CD1c-positive myeloid dendritic cell (primary cell): Measurements from ENCODE around the gene SH3TC1.

Source experiments
- DNase-seq: peaks from one replicate; pipeline ENCODE4 v3.0.0-alpha.2; 2016; ENCODE audit errors: extremely low spot score

SH3TC1 gene

GRCh38 chr4:8198206-8198905, 734 bp upstream of the SH3TC1 start:
- peak; percentile 75 for DNase-seq

- DNase-seq: peak; percentile 38
Measured at GRCh38 chr4:8199594-8200301, 658 bp downstream of the SH3TC1 start.

GRCh38 chr4:8200302-8200975, 1.3 kb downstream of the SH3TC1 start:
- peak; percentile 82 for DNase-seq

- peak; percentile 78 for DNase-seq
Measured at GRCh38 chr4:8201321-8201781, 2.3 kb downstream of the SH3TC1 start.

- DNase-seq: peak; percentile 61
Measured at GRCh38 chr4:8202108-8203051, 3.3 kb downstream of the SH3TC1 start.

GRCh38 chr4:8203052-8203401, 3.9 kb downstream of the SH3TC1 start:
- no peak for DNase-seq

- no peak for DNase-seq
Measured at GRCh38 chr4:8203817-8204216, 4.7 kb downstream of the SH3TC1 start.

- DNase-seq: no peak
Measured at GRCh38 chr4:8204576-8205227, 5.6 kb downstream of the SH3TC1 start.

DNA sequence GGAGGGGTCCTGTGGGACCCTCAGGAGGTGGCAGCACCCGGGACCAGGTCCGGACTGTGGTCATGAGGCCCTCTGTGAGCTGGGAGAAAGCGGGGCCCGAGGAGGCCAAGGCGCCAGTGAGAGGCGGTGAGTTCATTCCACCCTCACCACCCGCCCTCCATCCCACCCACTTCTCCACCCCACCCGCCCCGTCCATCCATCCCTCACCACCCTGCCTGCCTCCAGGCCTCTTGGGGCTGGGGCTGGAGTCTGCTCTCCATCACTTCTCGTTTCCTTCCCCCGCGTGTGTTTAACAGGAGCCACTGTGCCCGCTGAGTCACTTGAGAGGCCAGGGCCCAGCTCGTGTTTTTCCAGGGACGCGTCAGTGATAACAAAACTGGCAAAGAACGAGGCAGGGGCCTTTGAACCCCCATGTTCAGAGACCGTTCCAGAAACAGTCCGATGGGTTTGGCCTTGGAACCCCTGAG, 6.2 kb downstream of the SH3TC1 start:
- peak; percentile 75 for DNase-seq

DNA sequence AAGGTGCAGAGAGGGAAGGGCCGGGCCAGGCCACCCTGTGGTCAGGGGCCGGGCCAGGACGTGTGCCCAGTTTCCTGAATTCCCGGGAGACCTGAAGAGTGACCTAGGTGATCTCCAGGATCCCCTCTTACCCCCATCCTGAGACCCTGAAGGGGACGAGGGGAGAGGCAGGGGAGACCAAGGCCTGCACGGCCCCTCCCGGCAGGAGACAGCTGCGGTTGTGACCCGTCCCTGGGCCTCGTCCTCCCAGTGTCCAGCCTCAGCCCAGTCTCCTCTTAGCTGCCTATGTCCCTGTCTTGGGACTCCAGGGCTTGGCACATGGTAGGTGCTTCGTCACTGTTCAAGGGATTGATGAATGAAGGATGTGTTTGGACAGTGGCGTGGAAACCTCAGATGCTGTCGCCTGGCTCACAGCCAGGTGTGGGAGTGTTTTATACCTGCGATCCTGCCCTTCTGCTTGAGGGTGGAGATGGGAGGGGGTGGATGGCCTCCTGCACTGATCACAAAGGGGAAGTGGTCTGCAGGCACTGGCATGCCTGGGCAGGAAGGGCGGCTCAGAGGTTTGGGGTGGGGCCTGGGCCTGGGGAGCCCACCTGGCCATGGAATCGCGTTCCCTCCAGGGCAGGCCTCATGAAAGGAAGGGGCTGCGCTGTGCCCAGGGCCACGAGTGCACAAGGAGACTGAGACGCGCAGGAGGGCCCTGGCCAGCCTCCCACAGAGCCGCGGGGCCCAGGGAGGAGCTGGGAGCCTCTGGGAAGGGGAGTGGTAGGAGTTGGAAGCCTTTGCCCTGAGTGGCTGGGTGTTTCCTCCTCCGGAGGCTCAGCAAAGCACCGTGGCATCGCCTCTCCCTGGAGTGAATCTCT, 6.9 kb downstream of the SH3TC1 start:
- peak; percentile 37 for DNase-seq

DNA sequence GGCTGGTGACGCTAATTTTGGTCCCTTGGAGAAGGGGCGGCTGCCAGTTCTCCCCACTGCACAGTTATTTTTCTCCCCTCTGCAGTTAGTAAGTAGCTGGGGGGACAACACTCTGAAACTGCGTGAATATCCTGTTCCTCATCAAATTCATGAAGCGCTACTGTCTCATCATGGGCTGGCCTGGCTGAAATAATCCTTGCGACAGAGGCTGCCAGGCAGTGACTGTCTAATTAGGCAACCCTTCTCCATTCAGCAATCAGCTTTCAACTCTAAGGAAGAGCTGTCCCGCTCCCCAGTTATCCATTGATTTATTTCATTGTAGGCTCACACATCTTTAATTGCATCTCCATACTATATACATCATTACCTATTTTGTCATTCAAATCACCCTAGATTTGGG, 8.2 kb downstream of the SH3TC1 start:
- peak; percentile 66 for DNase-seq

DNA sequence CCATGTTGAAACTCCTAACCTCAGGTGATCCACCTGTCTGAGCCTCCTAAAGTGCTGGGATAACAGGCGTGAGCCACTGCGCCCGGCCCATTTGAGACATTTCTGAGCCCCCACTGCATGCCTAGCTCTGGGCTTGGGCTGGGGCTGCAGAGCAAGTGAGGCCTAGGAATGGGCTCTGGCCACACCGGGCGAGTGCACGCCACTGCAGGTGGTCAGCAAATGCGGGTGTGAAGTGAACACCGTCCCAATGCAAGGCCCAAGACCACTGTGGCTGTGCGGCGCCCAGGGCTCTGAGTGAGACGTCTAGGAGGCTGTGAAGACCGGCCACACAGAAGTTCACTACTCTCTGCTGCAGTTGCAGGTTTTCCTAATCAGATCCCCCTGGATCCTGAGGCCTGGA, 9.5 kb downstream of the SH3TC1 start:
- no peak for DNase-seq

DNA sequence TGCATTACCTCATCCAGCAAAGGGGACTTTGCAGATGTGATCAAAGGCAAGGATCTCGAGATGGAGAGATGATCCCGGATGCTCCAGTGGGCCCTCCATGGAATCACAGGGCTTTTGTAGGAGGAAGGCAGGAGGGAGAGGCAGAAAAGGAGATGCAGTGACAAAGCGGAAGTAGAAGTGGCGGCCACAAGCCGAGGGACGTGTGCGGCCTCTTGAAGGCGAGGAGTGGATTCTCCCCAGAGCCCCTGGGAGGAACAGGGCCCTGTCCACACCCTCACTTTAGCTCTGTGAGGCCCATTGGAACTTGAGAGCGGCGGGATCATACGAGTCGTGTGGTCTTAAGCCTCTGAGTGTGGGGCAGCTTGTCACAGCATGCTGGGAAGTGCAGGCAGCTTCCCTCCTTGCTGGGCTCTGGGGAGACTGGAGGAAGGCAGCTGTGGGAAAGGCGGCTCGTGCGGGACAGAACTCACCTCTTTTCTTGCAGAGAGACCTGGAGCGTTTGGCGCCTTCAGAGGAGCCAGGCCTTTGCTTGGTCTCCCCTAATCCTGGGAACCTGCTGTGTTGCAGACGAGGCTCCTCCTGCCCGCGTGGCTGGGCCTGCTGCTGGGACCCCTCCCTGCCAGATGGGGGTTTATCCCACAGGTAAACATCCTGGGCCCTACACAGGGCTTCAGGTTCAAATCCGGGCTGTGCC, 10.2 kb downstream of the SH3TC1 start:
- DNase-seq: peak; percentile 29

GRCh38 chr4:8210010-8210409, 10.9 kb downstream of the SH3TC1 start:
- DNase-seq: no peak

DNA sequence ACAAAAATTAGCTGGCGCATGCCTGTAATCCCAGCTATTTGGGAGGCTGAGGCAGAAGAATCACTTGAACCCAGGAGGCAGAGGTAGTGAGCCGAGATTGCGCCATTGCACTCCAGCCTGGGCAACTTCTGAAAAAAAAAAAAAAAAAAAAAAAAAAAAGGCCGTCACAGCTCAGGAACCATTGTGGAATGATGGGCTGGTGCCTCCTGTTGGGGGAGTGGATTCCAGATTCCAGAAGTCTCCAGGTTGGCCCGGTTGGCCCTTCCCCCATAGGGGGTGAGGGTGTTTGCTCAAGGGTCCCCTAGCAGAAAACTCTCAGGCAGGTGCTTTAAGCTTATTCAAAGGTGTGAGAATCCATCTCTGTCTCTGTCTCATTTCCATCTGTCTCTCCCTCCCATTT, 11.5 kb downstream of the SH3TC1 start:
- DNase-seq: no peak

DNA sequence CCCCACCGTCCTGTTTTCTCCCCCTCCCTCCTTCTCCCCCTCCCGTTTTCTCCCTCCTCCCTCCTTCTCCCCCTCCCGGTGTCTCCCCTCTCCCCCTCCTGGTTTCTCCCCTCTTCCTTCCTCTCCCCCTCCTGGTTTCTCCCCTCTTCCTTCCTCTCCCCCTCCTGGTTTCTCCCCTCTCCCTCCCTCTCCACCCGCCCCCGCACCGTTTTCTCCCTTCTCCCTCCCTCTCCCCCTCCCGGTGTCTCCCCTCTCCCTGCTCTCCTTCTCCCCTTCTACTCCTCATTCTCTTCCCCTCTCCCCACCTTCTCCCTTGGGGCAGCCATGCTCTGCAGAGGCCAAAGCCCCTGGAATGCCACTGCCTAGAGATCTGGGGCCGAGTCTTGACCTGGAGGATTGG, 12.2 kb downstream of the SH3TC1 start:
- no peak for DNase-seq

DNA sequence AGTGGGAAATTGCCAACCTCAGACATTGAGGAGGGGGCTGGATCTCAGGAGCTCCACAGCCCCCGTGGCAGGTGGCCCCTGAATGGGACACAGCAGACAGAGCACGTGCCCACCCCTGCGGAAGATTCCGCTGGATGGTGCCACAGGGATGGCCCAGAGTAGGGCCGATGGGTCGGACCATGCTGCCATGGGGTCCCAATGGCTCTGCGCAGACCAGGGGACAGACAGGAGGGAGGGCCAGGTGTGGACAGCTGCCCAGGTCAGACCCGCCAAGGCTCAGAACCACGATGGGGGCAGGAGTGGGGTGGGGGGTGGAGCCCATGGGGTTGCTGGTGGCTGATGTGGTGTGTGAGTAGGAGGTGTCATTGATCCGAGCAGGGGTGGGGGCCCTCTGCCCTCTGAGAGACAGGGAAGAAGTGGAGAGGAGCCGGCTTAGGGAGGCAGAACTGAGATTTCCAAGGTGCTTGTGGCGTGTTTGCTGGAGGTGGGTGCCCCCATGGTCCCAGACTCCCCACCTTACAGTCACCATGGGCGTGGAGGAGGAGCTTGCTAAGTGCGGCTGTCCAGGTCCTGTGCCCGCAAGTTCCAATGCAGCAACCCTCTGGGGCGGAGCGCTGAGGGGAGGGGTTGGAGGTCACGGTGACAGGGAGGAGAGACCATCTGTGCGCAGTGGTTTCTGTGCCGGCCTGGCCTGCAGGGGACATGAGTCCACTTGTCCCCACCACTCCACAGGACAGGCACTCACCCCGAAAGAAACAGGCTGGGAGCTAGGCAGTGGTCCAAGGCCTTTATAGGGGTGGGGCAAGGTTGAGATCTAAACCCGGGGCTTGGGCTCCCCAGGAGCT, 12.9 kb downstream of the SH3TC1 start:
- DNase-seq: no peak

DNA sequence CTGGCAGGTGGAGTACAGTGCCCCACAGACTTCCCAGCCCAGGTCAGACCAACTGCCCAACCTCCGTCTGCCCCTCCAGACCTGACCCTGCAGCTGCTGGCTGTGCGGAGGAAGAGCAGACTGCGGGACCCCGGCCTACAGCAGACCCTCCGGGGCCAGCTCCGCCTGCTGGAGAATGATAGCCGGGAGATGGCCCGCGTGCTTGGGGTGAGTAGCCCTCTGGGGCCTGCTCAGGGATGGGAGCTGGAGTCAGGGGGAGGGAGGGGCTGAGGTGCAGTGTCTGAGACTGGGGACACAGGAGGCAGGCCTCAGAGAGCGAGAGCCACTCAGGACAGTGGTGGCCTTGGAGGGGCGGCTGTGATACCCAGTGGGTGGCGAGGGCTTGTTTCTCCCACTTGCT, 13.5 kb downstream of the SH3TC1 start:
- no peak for DNase-seq

- DNase-seq: no peak
Measured at GRCh38 chr4:8213121-8213520, 14.0 kb downstream of the SH3TC1 start.
